Measurements from ENCODE around the gene WWOX. TPM values are rescaled to one million over a fixed set of nuclear protein-coding genes. Genes with fewer than 3 reads are reported as not detected.

Gene WWOX
- polyA plus RNA-seq, 1 donor (not counting 4 experiments of a cell fraction or from before 2014, with no cell fraction given), result 5.1 TPM

GRCh38 chr16:78902321-78902720, 802.9 kb downstream of the WWOX start:
- no peak overlapping the region for H3K4me2 ChIP-seq (ENCODE audit: control insufficient read depth, extremely low read depth, insufficient read depth, low read depth, low read length)
- no peak overlapping the region for H3K27ac ChIP-seq (ENCODE audit: control insufficient read depth, insufficient read depth, low read length)
- no peaks in the 10 kb centered on the region for H3K4me1 ChIP-seq (ENCODE audit: control insufficient read depth, extremely low read depth, insufficient read depth, low read length)
- TF ChIP-seq EZH2 (IDR thresholded peaks at IDR 0.05; ENCODE audit: low read length) (no peak), CTCF (optimal IDR thresholded peaks at IDR 0.05 in 1 of 3, IDR thresholded peaks at IDR 0.05 in 1 of 3, conservative IDR thresholded peaks at IDR 0.05 in 1 of 3; ENCODE audit: extremely low read depth in 1 of 3, insufficient read depth in 2 of 3, low read length in 3 of 3) (no peak)
- no peaks in the 10 kb centered on the region for H3K27me3 ChIP-seq (ENCODE audit: control insufficient read depth, extremely low read depth, insufficient read depth, low read length)
- dilution Hi-C loops (cut with MboI; ENCODE audit: extremely low pct_ligation_motif_present, low sequenced_read_pairs), result no loop called here
- no peak overlapping the region for H2AFZ ChIP-seq (ENCODE audit: control insufficient read depth, low read length)
- no peaks in the 10 kb centered on the region for H3K9me1 ChIP-seq (ENCODE audit: control insufficient read depth, extremely low read depth, insufficient read depth, low read length)
- H3K9me3 ChIP-seq (ENCODE audit: control insufficient read depth, low read depth, low read length), result no peaks in the 10 kb centered on the region
- no peaks in the 10 kb centered on the region for H3K36me3 ChIP-seq (ENCODE audit: control insufficient read depth in 2 of 2, extremely low read depth in 1 of 2, insufficient read depth in 2 of 2, low read length in 2 of 2)
- H3K79me2 ChIP-seq (ENCODE audit: control insufficient read depth, insufficient read depth, low read length), result no peaks in the 10 kb centered on the region
- DNase-seq (ENCODE audit: low read depth, low spot score) (no peak), FAIRE-seq (no peak)
- H4K20me1 ChIP-seq (ENCODE audit: control insufficient read depth, extremely low read depth, insufficient read depth, low read length), result no peaks in the 10 kb centered on the region
- H3K9ac ChIP-seq (ENCODE audit: control insufficient read depth, extremely low read depth, insufficient read depth, low read length), result no peak overlapping the region
- H3K4me3 ChIP-seq (ENCODE audit: control insufficient read depth in 2 of 3, extremely low read depth in 1 of 3, insufficient read depth in 2 of 3, low read depth in 1 of 3, low read length in 3 of 3), result no peak overlapping the region

GRCh38 chr16:78903237-78903636, 803.8 kb downstream of the WWOX start:
- FAIRE-seq, result no peak
- H3K4me2 ChIP-seq (ENCODE audit: control insufficient read depth, extremely low read depth, insufficient read depth, low read depth, low read length), result no peak overlapping the region
- no peak overlapping the region for H2AFZ ChIP-seq (ENCODE audit: control insufficient read depth, low read length)
- no peaks in the 10 kb centered on the region for H4K20me1 ChIP-seq (ENCODE audit: control insufficient read depth, extremely low read depth, insufficient read depth, low read length)
- H3K9me1 ChIP-seq (ENCODE audit: control insufficient read depth, extremely low read depth, insufficient read depth, low read length), result no peaks in the 10 kb centered on the region
- H3K9ac ChIP-seq (ENCODE audit: control insufficient read depth, extremely low read depth, insufficient read depth, low read length), result no peak overlapping the region
- H3K79me2 ChIP-seq (ENCODE audit: control insufficient read depth, insufficient read depth, low read length), result no peaks in the 10 kb centered on the region
- dilution Hi-C loops (cut with MboI; ENCODE audit: extremely low pct_ligation_motif_present, low sequenced_read_pairs), result no loop called here
- no peaks in the 10 kb centered on the region for H3K9me3 ChIP-seq (ENCODE audit: control insufficient read depth, low read depth, low read length)
- H3K27me3 ChIP-seq (ENCODE audit: control insufficient read depth, extremely low read depth, insufficient read depth, low read length), result no peaks in the 10 kb centered on the region
- TF ChIP-seq EZH2 (IDR thresholded peaks at IDR 0.05; ENCODE audit: low read length), result no peak
- no peak for TF ChIP-seq CTCF (optimal IDR thresholded peaks at IDR 0.05 in 1 of 3, IDR thresholded peaks at IDR 0.05 in 1 of 3, conservative IDR thresholded peaks at IDR 0.05 in 1 of 3; ENCODE audit: extremely low read depth in 1 of 3, insufficient read depth in 2 of 3, low read length in 3 of 3)
- H3K27ac ChIP-seq (ENCODE audit: control insufficient read depth, insufficient read depth, low read length), result no peak overlapping the region
- H3K36me3 ChIP-seq (ENCODE audit: control insufficient read depth in 2 of 2, extremely low read depth in 1 of 2, insufficient read depth in 2 of 2, low read length in 2 of 2), result no peaks in the 10 kb centered on the region
- H3K4me3 ChIP-seq (ENCODE audit: control insufficient read depth in 2 of 3, extremely low read depth in 1 of 3, insufficient read depth in 2 of 3, low read depth in 1 of 3, low read length in 3 of 3), result no peak overlapping the region
- H3K4me1 ChIP-seq (ENCODE audit: control insufficient read depth, extremely low read depth, insufficient read depth, low read length), result no peaks in the 10 kb centered on the region
- DNase-seq (ENCODE audit: low read depth, low spot score), result no peak

All from keratinocyte (primary cell).